Upper lobe of left lung (tissue), 6 donors: ENCODE data around the gene UBTD2. TPM values are rescaled to one million over a fixed set of nuclear protein-coding genes. Genes with fewer than 3 reads are reported as not detected.

ENCODE experiments used
- ATAC-seq, 2 donors: fragments of 200-7000 bp; cut with Tn5 transposase; one replicate each; pipeline ENCODE4 v1.9.1; 2022; ENCODE audit warnings: mild to moderate bottlenecking in 2 of 2, moderate library complexity in 2 of 2; ENCODE audit not compliant: low FRiP score in 2 of 2
- DNase-seq, 2 donors: peaks; one replicate each; pipeline ENCODE4 v3.0.0-alpha.2; 2019 to 2020
- H3K27ac ChIP-seq, 4 donors: fragments of 200-600 bp; sonication (generic); one replicate each; pipeline ENCODE4 v1.5.1; 2016 to 2019
- H3K27me3 ChIP-seq, 4 donors: fragments of 200-600 bp; sonication (generic); one replicate each; pipeline ENCODE4 v1.5.1; 2017 to 2019
- H3K36me3 ChIP-seq, 4 donors: fragments of 200-600 bp; sonication (generic); one replicate each; pipeline ENCODE4 v1.5.1; 2016 to 2019
- H3K4me1 ChIP-seq, 4 donors: fragments of 200-600 bp; sonication (generic); one replicate each; pipeline ENCODE4 v1.5.1; 2018 to 2019
- H3K4me3 ChIP-seq, 4 donors: fragments of 200-600 bp; sonication (generic); one replicate each; pipeline ENCODE4 v1.5.1; 2017 to 2019; ENCODE audit warnings: mild to moderate bottlenecking in 2 of 4, moderate library complexity in 1 of 4
- H3K9me3 ChIP-seq, 4 donors: fragments of 200-600 bp; sonication (generic); one replicate each; pipeline ENCODE4 v1.5.1; 2018 to 2019
- EP300 ChIP-seq, 4 donors: sonication (generic); formaldehyde crosslinking; IDR thresholded peaks; one replicate each; pipeline ENCODE4 v1.5.1; 2017; ENCODE audit warnings: antibody characterized with exemption in 4 of 4, control low read depth in 2 of 4
- POLR2A ChIP-seq, 4 donors: fragments of 450-650 bp; IDR thresholded peaks; one replicate each; pipeline ENCODE4 v1.5.1; 2016 to 2017; ENCODE audit warnings: antibody characterized with exemption in 4 of 4, mild to moderate bottlenecking in 2 of 4
- POLR2AphosphoS5 ChIP-seq, 2 donors: sonication (generic); formaldehyde crosslinking; IDR thresholded peaks; one replicate each; pipeline ENCODE4 v1.5.1; 2017; ENCODE audit warnings: antibody characterized with exemption in 2 of 2
- WGBS, 2 donors: methylation state at CpG; one replicate each; pipeline ENCODE4 v1.1.5; 2017 to 2018; 5-methylcytosine and 5-hydroxymethylcytosine counted together
- total RNA-seq, 6 donors: library from RNA; depleted of rRNA in 4 of 6; stranded (reverse); fragments of >200 nt in 4 of 6; gene quantifications; one replicate each; pipeline versions ENCODE4 v1.1.0 to v1.2.1, GENCODE V29; 2016 to 2021
- TF ChIP-seq, protein P1 (sequence below), 6 experiments: fragments of 450-650 bp in 4 of 6; fragments of 200-600 bp in 2 of 6; sonication (generic) in 2 of 6; IDR thresholded peaks; one replicate each; pipeline ENCODE4 v1.5.1; 2016 to 2019; ENCODE audit warnings: antibody characterized with exemption in 6 of 6
- donor health status: DM: no; HTN: no; CAD: no; lungs with moderate emphysema.
- donor health status: DM: no; HTN: yes; CAD: no; lungs with severe emphysema.

Gene UBTD2
- total RNA-seq, 6 donors from 2014 or later, result 9.4 to 22.3 (median 15.8) TPM

DNA sequence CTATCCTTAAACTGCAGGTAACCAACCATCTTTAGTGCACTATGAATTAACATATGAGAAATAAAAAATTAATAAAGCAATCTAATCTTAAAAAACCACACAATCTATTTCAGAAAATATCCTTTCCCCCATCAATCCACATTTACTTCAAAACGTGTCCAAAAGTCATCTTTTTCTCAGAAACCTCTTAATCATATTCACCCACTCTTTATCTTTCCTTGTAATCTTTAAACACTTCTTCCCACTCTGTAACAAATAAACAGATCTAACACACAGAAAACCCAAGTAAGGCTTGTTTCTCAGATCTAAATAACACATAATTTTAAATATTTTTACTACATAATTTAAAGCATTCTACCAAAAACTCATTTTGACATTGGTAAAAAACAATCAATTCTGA is 45.2 kb downstream of the UBTD2 start:
- Histone ChIP-seq H3K27me3 (no peaks in the 10 kb centered on the region), H3K27ac (no peak overlapping the region), H3K4me1 (peaks cover 9 to 15% (median 12%) of the 10 kb centered on the region in 4 donors), H3K9me3 (no peaks in the 10 kb centered on the region), H3K36me3 (peaks cover 0 to 4% (median 0%) of the 10 kb centered on the region in 4 donors), H3K4me3 (no peak overlapping the region)
- TF ChIP-seq, protein P1, sequence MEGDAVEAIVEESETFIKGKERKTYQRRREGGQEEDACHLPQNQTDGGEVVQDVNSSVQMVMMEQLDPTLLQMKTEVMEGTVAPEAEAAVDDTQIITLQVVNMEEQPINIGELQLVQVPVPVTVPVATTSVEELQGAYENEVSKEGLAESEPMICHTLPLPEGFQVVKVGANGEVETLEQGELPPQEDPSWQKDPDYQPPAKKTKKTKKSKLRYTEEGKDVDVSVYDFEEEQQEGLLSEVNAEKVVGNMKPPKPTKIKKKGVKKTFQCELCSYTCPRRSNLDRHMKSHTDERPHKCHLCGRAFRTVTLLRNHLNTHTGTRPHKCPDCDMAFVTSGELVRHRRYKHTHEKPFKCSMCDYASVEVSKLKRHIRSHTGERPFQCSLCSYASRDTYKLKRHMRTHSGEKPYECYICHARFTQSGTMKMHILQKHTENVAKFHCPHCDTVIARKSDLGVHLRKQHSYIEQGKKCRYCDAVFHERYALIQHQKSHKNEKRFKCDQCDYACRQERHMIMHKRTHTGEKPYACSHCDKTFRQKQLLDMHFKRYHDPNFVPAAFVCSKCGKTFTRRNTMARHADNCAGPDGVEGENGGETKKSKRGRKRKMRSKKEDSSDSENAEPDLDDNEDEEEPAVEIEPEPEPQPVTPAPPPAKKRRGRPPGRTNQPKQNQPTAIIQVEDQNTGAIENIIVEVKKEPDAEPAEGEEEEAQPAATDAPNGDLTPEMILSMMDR (IDR thresholded peaks at IDR 0.05), result no peak
- TF ChIP-seq EP300 (IDR thresholded peaks at IDR 0.05) (no peak), POLR2A (IDR thresholded peaks at IDR 0.05) (no peak), POLR2AphosphoS5 (IDR thresholded peaks at IDR 0.05) (no peak)
- ATAC-seq (no peak), DNase-seq (no peak)
- 34 to 46% methylated on average over 1 of the region's 1 CpG for WGBS, 2 donors

DNA sequence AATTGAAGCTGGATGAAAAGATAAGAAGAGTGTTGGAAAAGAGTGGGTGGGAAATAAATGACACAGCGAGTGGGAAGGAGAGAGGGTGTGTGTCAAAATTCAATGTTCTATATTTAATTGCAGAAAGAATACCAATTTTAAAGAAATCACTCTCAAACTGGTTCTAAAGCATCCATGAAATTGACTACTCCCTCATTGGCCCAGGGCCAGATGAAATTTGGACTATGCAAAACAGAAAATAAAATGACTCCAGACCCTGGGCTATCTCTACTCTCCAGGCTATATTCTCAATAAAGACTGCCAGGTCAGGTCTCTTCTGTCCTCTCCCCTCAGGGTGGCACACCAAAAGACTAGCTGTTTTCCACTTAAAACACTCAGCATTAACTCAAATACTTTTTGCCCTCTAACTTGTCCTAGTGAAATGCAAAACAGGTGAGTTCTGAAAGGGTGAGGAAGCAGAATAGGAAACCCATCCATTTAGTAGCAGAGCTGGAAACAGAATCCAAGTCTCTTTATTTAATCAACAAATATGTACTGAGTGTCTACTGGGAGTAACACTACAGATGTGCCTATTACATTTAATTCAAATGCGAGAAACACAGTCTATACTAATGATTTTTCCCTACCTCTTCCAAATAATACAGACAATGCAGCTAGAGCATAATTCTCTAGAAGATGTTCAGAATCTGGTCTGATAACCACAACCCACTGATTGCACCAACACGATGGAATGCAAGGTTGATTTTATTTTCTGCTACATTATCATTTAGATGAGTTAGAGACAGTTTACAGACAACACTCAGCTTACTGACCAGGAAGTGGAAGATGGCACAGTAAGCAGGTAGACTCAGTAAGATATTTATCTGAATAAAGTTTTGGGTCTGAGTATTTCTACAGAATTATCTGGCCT is 47.5 kb downstream of the UBTD2 start:
- H3K27ac ChIP-seq, result no peak overlapping the region
- H3K27me3 ChIP-seq, result no peaks in the 10 kb centered on the region
- ATAC-seq (no peak), DNase-seq (no peak)
- 82 to 87% methylated on average over 3 of the region's 3 CpGs for WGBS, 2 donors
- H3K9me3 ChIP-seq, result no peaks in the 10 kb centered on the region
- peaks cover 9 to 15% (median 12%) of the 10 kb centered on the region in 4 donors for H3K4me1 ChIP-seq
- TF ChIP-seq, protein P1 (IDR thresholded peaks at IDR 0.05), result no peak
- TF ChIP-seq POLR2AphosphoS5 (IDR thresholded peaks at IDR 0.05) (no peak), POLR2A (IDR thresholded peaks at IDR 0.05) (no peak), EP300 (IDR thresholded peaks at IDR 0.05) (no peak)
- H3K4me3 ChIP-seq, result no peak overlapping the region
- peaks cover 0 to 23% (median 8%) of the 10 kb centered on the region in 4 donors for H3K36me3 ChIP-seq

DNA sequence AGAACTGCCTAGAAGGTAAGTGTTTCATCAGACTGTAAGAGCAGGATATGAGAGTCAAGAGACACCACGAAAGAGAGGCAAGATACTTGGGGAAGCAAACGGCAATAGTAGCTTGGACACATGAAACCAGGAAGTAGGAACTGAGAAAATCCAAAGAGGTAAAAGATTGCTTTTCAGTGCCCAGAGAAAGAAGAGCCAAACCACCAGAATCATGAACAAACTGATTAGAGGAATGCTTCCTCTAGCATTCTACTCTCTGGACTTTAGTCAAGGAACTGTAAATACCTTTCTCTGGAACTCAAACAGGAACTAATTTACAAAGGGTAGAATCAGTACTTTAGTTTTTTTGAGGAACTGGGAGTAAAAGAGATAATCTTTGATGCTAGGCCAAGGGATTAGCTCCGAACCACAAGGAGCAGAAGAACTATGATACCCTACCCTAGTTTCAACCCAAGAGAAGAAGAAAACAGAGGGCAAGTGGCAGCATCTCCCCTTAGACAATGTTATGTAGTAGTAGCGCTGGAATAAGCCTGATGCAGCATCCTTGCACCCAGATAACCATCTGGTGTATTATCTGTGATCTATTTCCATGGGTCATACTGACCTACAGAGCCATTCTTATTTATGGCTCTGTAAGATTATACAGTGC is 48.3 kb downstream of the UBTD2 start:
- Histone ChIP-seq H3K27me3 (no peaks in the 10 kb centered on the region), H3K36me3 (peaks cover 0 to 30% (median 9%) of the 10 kb centered on the region in 4 donors), H3K9me3 (no peaks in the 10 kb centered on the region), H3K4me3 (no peak overlapping the region), H3K4me1 (peaks cover 9 to 15% (median 12%) of the 10 kb centered on the region in 4 donors), H3K27ac (no peak overlapping the region)
- ATAC-seq (no peak), DNase-seq (no peak)
- TF ChIP-seq, protein P1 (IDR thresholded peaks at IDR 0.05), result no peak
- no peak for TF ChIP-seq POLR2A (IDR thresholded peaks at IDR 0.05)
- TF ChIP-seq POLR2AphosphoS5 (IDR thresholded peaks at IDR 0.05), result no peak
- no peak for TF ChIP-seq EP300 (IDR thresholded peaks at IDR 0.05)
- 26 to 42% methylated on average over 4 of the region's 4 CpGs for WGBS, 2 donors

DNA sequence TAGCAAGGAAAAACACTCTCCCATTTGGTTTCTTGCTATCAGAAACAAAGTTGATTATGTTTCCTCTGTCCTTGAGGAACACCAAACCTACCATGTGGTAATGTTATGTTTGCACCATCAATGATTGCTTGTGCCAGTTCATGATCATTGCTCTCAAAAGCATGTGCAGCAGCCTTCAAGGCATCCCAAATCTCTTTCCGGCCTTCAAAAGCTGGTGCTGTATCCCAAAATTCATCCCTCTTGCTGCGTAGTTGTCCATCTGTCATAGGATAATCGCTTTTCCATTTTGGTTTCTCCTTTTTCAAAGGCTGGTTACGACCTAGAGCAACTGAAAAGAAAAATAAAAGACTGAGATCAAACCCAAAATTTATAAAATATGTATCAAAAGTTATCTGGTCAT is 49.5 kb downstream of the UBTD2 start:
- 97 to 98% methylated on average over 4 of the region's 4 CpGs for WGBS, 2 donors
- Histone ChIP-seq H3K27me3 (no peaks in the 10 kb centered on the region), H3K27ac (no peak overlapping the region), H3K9me3 (no peaks in the 10 kb centered on the region), H3K36me3 (peaks cover 0 to 32% (median 9%) of the 10 kb centered on the region in 4 donors), H3K4me3 (no peak overlapping the region), H3K4me1 (peaks cover 9 to 15% (median 12%) of the 10 kb centered on the region in 4 donors)
- ATAC-seq (no peak), DNase-seq (no peak)
- no peak for TF ChIP-seq EP300 (IDR thresholded peaks at IDR 0.05)
- TF ChIP-seq, protein P1 (IDR thresholded peaks at IDR 0.05), result no peak
- TF ChIP-seq POLR2A (IDR thresholded peaks at IDR 0.05), result no peak
- no peak for TF ChIP-seq POLR2AphosphoS5 (IDR thresholded peaks at IDR 0.05)
